ENCODE measurements around the gene CDK5RAP2.

CDK5RAP2 gene

DNA sequence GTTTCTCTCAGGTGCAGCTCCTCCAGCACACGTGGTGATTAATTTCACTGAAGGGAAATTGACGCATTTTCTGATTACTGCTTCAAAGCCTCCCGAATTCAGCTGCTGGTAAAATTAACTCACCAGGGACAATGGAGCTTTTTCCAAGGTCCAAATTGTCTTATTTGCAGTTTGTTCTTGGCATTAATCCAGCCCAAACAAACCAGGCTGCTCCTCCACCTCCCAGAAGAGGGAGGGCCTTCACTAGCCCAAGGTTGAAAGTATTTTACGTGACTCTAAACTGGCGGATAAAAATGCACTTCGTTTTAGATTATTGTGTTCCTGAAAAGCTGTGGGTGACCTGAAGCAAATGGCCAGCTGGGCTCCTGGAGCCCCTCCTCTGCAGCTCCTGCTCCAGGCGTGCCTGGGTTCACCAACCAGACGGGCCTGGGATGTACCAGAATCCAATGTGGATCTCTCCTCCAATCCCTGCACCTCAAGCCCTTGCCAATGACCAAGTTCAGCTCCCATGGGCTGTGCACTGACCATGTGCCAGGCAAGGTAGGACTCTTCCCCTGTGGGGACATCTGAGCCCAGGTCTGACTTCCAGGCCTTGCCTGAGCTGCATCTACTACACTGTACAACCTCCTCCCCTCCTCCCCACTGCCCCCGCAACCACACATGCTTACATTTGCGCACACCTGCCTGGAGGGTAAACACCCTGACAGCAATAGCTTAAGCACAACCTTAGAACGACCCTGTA, 193.4 kb downstream of the CDK5RAP2 start:
- TF ChIP-seq, protein P1, sequence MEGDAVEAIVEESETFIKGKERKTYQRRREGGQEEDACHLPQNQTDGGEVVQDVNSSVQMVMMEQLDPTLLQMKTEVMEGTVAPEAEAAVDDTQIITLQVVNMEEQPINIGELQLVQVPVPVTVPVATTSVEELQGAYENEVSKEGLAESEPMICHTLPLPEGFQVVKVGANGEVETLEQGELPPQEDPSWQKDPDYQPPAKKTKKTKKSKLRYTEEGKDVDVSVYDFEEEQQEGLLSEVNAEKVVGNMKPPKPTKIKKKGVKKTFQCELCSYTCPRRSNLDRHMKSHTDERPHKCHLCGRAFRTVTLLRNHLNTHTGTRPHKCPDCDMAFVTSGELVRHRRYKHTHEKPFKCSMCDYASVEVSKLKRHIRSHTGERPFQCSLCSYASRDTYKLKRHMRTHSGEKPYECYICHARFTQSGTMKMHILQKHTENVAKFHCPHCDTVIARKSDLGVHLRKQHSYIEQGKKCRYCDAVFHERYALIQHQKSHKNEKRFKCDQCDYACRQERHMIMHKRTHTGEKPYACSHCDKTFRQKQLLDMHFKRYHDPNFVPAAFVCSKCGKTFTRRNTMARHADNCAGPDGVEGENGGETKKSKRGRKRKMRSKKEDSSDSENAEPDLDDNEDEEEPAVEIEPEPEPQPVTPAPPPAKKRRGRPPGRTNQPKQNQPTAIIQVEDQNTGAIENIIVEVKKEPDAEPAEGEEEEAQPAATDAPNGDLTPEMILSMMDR (conservative IDR thresholded peaks at IDR 0.05) = no peak

DNA sequence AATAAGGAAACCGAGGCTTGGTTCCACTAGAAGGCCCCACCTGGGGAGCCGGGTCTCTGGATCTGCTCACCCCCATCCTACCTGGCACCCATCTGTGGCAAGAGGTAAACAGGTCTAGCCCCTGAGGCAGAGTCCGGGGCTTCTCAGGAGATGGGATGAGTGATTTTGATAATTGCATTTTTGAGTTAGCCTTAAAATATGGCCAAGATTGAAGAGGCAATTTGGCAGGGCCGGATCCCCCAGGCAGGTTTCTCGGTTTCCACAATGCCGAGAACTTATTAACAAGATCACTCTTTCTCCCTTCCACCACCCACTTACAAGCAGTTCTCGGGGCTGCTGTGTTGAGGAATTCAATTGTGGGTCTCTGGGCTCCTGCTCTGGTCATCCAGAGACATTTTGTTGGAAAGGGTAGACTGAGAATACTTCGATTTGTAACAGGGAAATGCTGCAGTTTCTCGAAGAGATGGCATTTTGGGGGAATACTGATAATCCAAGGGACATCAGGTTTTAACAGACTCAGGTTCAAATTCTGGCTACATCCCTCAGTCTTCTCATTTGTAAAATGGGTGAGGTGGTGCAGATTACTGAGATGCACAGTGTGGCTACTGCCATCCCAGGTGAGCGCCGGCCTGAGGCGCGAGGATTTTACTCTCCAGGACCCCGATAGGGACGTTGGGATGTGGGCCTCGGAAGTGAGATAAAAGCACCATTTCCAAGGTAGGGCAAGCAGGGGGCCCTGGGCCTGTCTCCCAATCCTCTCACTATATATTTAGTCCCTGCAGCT, 194.2 kb downstream of the CDK5RAP2 start:
- H3K27ac ChIP-seq = peak overlapping the region; percentile 87

More for the DNA sequence above, 193.4 kb downstream of the CDK5RAP2 start:
- H3K27ac ChIP-seq = peak overlapping the region; percentile 87

DNA sequence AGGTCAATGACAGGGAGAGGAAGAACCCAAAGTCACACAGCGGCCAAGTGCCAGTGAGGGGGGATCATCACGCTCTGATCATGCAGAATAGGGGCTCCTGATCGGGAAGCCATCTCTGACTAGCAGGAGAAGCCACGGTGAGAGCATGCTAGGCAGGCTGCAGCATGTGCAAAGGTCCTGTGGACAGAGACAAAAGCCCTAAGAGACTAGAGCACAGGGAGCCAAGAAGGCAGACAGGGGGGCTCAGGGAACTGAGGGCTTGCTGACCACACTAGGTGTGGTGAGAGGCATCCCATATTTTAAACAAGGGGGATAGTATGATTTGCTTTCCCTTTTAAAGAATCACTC, 195.1 kb downstream of the CDK5RAP2 start:
- TF ChIP-seq, protein P1 (conservative IDR thresholded peaks at IDR 0.05) = no peak

More for the DNA sequence above, 194.2 kb downstream of the CDK5RAP2 start:
- TF ChIP-seq, protein P1 (conservative IDR thresholded peaks at IDR 0.05) = no peak

GRCh38 chr9:120383999-120384924, 195.7 kb downstream of the CDK5RAP2 start:
- TF ChIP-seq, protein P1 (conservative IDR thresholded peaks at IDR 0.05) = no peak
- H3K27ac ChIP-seq = peak overlapping the region; percentile 87; the same call in 1 of the 2 replicates

More for the DNA sequence above, 195.1 kb downstream of the CDK5RAP2 start:
- peak overlapping the region; percentile 87; the same call in 1 of the 2 replicates for H3K27ac ChIP-seq

DNA sequence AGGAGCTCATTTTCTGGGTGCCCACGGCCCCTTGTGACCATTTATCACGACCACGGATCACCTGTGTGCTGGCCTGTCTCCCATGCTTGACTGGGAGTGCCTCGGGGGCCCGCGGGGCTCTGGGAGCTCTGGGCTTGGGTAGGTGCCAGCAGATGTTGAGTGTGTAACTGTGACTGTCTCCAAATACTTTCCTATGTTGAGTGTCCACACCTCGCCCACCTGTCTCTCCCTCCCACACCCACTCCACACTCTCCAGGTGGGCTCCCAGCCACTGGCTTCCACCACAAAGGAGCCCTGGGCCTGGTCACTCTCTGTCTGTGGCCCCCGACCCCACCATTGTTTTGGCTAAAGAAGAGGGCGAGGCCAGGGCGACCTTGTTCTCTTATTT, 196.4 kb downstream of the CDK5RAP2 start:
- TF ChIP-seq, protein P1 (conservative IDR thresholded peaks at IDR 0.05) = no peak
- no peak overlapping the region for H3K27ac ChIP-seq

GRCh38 chr9:120382453-120382852, 197.5 kb downstream of the CDK5RAP2 start:
- TF ChIP-seq, protein P1 (conservative IDR thresholded peaks at IDR 0.05) = no peak

More at GRCh38 chr9:120382453-120382852, 197.5 kb downstream of the CDK5RAP2 start:
- no peak overlapping the region for H3K27ac ChIP-seq
